HEK293 (cell line): ENCODE measurements around the gene DNAJC22.

ENCODE experiments used
- KLF9 ChIP-seq: fragments of 450-650 bp; formaldehyde crosslinking; IDR thresholded peaks from 2 replicates; pipeline ENCODE4 v1.5.1; 2016; ENCODE audit warnings: missing biosample characterization, missing genetic modification characterization, low read depth
- SCRT2 ChIP-seq: fragments of 450-650 bp; formaldehyde crosslinking; IDR thresholded peaks from 2 replicates; pipeline ENCODE4 v1.5.1; 2016; ENCODE audit warnings: missing biosample characterization, missing genetic modification characterization
- ZBTB48 ChIP-seq: fragments of 450-650 bp; formaldehyde crosslinking; IDR thresholded peaks from 2 replicates; pipeline ENCODE4 v1.5.1; 2016; ENCODE audit warnings: missing biosample characterization, missing genetic modification characterization
- ZFP41 ChIP-seq: fragments of 450-650 bp; formaldehyde crosslinking; IDR thresholded peaks from 2 replicates; pipeline ENCODE4 v1.5.1; 2016; ENCODE audit warnings: missing biosample characterization, missing genetic modification characterization, borderline replicate concordance
- ZNF112 ChIP-seq: fragments of 450-650 bp; formaldehyde crosslinking; IDR thresholded peaks from 2 replicates; pipeline ENCODE4 v1.5.0; 2017; ENCODE audit warnings: missing biosample characterization, missing genetic modification characterization
- ZNF114 ChIP-seq: fragments of 450-650 bp; formaldehyde crosslinking; IDR thresholded peaks from 2 replicates; pipeline ENCODE4 v1.5.0; 2017; ENCODE audit warnings: missing biosample characterization, missing genetic modification characterization
- ZNF132 ChIP-seq: fragments of 450-650 bp; formaldehyde crosslinking; IDR thresholded peaks from 2 replicates; pipeline ENCODE4 v1.5.1; 2017; ENCODE audit warnings: missing biosample characterization, missing genetic modification characterization, borderline replicate concordance
- ZNF138 ChIP-seq: fragments of 450-650 bp; formaldehyde crosslinking; IDR thresholded peaks from 2 replicates; pipeline ENCODE4 v1.5.1; 2016; ENCODE audit warnings: missing biosample characterization, missing genetic modification characterization, borderline replicate concordance
- ZNF157 ChIP-seq: fragments of 450-650 bp; formaldehyde crosslinking; IDR thresholded peaks from 2 replicates; pipeline ENCODE4 v1.5.1; 2016; ENCODE audit warnings: missing biosample characterization, missing genetic modification characterization
- ZNF16 ChIP-seq: fragments of 450-650 bp; formaldehyde crosslinking; IDR thresholded peaks from 2 replicates; pipeline ENCODE4 v1.5.1; 2016; ENCODE audit warnings: low read depth, missing biosample characterization, missing genetic modification characterization
- ZNF174 ChIP-seq: fragments of 450-650 bp; formaldehyde crosslinking; IDR thresholded peaks from 2 replicates; pipeline ENCODE4 v1.5.0; 2017; ENCODE audit warnings: missing biosample characterization, mild to moderate bottlenecking, missing genetic modification characterization
- ZNF175 ChIP-seq: fragments of 450-650 bp; formaldehyde crosslinking; IDR thresholded peaks from 2 replicates; pipeline ENCODE4 v1.5.1; 2016; ENCODE audit warnings: missing biosample characterization, missing genetic modification characterization
- ZNF184 ChIP-seq: fragments of 450-650 bp; IDR thresholded peaks from 2 replicates; pipeline ENCODE4 v1.5.1; 2018; ENCODE audit warnings: missing biosample characterization, mild to moderate bottlenecking, missing genetic modification characterization
- ZNF19 ChIP-seq: fragments of 450-650 bp; formaldehyde crosslinking; IDR thresholded peaks from 2 replicates; pipeline ENCODE4; 2016; ENCODE audit warnings: missing biosample characterization, missing genetic modification characterization, low read depth
- ZNF214 ChIP-seq: fragments of 450-650 bp; formaldehyde crosslinking; IDR thresholded peaks from 2 replicates; pipeline ENCODE4 v1.5.1; 2017; ENCODE audit warnings: missing biosample characterization, mild to moderate bottlenecking, missing genetic modification characterization, borderline replicate concordance
- ZNF23 ChIP-seq: fragments of 450-650 bp; formaldehyde crosslinking; IDR thresholded peaks from 2 replicates; pipeline ENCODE4 v1.5.1; 2016; ENCODE audit warnings: missing biosample characterization, missing genetic modification characterization, borderline replicate concordance
- ZNF266 ChIP-seq: fragments of 450-650 bp; formaldehyde crosslinking; IDR thresholded peaks from 2 replicates; pipeline ENCODE4 v1.5.1; 2016; ENCODE audit warnings: missing biosample characterization, missing genetic modification characterization, low read depth
- ZNF324 ChIP-seq: fragments of 450-650 bp; formaldehyde crosslinking; IDR thresholded peaks from 2 replicates; pipeline ENCODE4 v1.5.1; 2016; ENCODE audit warnings: missing biosample characterization, missing genetic modification characterization
- ZNF335 ChIP-seq: fragments of 450-650 bp; formaldehyde crosslinking; conservative IDR thresholded peaks from 2 replicates; pipeline ENCODE4 v1.5.1; 2016; ENCODE audit warnings: missing biosample characterization, missing genetic modification characterization
- ZNF423 ChIP-seq: fragments of 450-650 bp; formaldehyde crosslinking; IDR thresholded peaks from 2 replicates; pipeline ENCODE4 v1.5.1; 2016; ENCODE audit warnings: missing biosample characterization, missing genetic modification characterization
- ZNF48 ChIP-seq: fragments of 450-650 bp; formaldehyde crosslinking; IDR thresholded peaks from 2 replicates; pipeline ENCODE4 v1.5.1; 2016; ENCODE audit warnings: missing biosample characterization, missing genetic modification characterization
- ZNF521 ChIP-seq: fragments of 450-650 bp; formaldehyde crosslinking; IDR thresholded peaks from 2 replicates; pipeline ENCODE4 v1.5.1; 2017; ENCODE audit warnings: missing biosample characterization, mild to moderate bottlenecking, missing genetic modification characterization
- ZNF585B ChIP-seq: fragments of 450-650 bp; formaldehyde crosslinking; IDR thresholded peaks from 2 replicates; pipeline ENCODE4 v1.5.1; 2016; ENCODE audit warnings: missing biosample characterization, missing genetic modification characterization
- ZNF621 ChIP-seq: fragments of 450-650 bp; formaldehyde crosslinking; IDR thresholded peaks from 2 replicates; pipeline ENCODE4 v1.5.1; 2017; ENCODE audit warnings: missing biosample characterization, missing genetic modification characterization
- ZNF660 ChIP-seq: fragments of 450-650 bp; IDR thresholded peaks from 2 replicates; pipeline ENCODE4 v1.5.1; 2018; ENCODE audit warnings: missing biosample characterization, mild to moderate bottlenecking, missing genetic modification characterization
- ZNF677 ChIP-seq: fragments of 450-650 bp; IDR thresholded peaks from 2 replicates; pipeline ENCODE4 v1.5.0; 2018; ENCODE audit warnings: missing biosample characterization, mild to moderate bottlenecking, missing genetic modification characterization, moderate library complexity
- ZNF707 ChIP-seq: fragments of 450-650 bp; formaldehyde crosslinking; IDR thresholded peaks from 2 replicates; pipeline ENCODE4 v1.5.1; 2016; ENCODE audit warnings: missing biosample characterization, missing genetic modification characterization
- ZNF768 ChIP-seq: fragments of 450-650 bp; formaldehyde crosslinking; IDR thresholded peaks from 2 replicates; pipeline ENCODE4 v1.5.1; 2018; ENCODE audit warnings: missing biosample characterization, mild to moderate bottlenecking, missing genetic modification characterization
- TF ChIP-seq, protein P1 (sequence below): fragments of 450-650 bp; formaldehyde crosslinking; IDR thresholded peaks from 2 replicates; pipeline ENCODE4 v1.5.1; 2017; ENCODE audit warnings: missing biosample characterization, missing genetic modification characterization
- TF ChIP-seq, protein P2 (sequence below): fragments of 450-650 bp; formaldehyde crosslinking; IDR thresholded peaks from 2 replicates; pipeline ENCODE4 v1.5.1; 2016; ENCODE audit warnings: missing biosample characterization, missing genetic modification characterization
- TF ChIP-seq, protein P3 (sequence below): fragments of 450-650 bp; formaldehyde crosslinking; IDR thresholded peaks from 2 replicates; pipeline ENCODE4 v1.5.1; 2016; ENCODE audit warnings: missing biosample characterization, missing genetic modification characterization
- TF ChIP-seq, protein P4 (sequence below): fragments of 450-650 bp; formaldehyde crosslinking; IDR thresholded peaks from 2 replicates; pipeline ENCODE4 v1.5.1; 2016; ENCODE audit warnings: missing biosample characterization, missing genetic modification characterization

The DNAJC22 gene

DNA sequence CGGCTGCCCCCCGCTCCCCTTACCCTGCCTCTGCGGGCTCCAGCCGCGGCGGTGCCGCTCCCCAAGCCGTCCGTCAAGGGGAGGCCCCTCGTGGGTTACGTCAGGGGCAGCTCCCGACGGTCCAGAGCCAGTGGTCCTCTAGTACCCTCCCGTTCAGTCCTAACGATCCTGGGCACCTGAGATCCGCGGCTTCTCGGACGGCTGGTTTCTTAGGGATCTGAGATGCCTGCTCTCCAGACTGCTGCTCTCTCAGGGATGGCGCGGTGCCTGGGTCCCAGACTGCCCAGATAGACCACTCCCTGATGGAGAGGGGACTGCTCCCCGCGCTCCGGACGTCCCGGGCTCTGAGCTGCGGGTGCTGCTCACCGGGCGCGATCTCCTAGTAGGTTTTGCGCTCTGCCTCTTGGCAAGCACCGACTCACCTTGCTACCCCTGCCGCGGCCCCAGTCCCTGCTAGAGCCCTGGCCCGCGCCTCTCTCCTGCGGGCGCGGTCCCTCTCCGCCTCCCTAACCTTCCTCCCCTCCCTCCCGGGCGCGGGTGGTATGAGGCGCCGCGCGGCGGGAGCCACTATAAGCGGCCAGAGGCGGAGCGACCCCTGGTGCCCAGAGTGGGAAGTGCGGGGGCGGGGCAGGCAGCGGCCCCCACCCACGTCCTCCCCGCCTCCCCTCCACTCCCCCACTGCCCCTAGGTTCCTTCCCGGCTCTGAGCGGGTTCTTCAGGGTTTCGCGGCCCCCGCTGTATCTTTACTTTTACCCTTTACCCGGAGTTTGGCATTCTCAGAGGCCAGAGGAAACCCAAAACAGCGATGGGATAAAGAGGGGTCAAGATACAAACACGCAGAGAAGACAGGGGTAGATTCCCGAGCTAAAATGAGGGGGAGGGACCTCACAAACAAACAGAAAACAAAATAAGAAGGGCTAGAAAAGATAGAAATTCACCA is 9.8 kb upstream of the DNAJC22 start, which contains the start of gene C1QL4 (continued):
- TF ChIP-seq, protein P1, sequence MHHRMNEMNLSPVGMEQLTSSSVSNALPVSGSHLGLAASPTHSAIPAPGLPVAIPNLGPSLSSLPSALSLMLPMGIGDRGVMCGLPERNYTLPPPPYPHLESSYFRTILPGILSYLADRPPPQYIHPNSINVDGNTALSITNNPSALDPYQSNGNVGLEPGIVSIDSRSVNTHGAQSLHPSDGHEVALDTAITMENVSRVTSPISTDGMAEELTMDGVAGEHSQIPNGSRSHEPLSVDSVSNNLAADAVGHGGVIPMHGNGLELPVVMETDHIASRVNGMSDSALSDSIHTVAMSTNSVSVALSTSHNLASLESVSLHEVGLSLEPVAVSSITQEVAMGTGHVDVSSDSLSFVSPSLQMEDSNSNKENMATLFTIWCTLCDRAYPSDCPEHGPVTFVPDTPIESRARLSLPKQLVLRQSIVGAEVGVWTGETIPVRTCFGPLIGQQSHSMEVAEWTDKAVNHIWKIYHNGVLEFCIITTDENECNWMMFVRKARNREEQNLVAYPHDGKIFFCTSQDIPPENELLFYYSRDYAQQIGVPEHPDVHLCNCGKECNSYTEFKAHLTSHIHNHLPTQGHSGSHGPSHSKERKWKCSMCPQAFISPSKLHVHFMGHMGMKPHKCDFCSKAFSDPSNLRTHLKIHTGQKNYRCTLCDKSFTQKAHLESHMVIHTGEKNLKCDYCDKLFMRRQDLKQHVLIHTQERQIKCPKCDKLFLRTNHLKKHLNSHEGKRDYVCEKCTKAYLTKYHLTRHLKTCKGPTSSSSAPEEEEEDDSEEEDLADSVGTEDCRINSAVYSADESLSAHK = no peak
- TF ChIP-seq ZNF335 (peak; percentile 97), ZNF266 (tag by site-specific recombination) (no peak), ZNF112 (tag by site-specific recombination) (no peak), ZNF175 (tag by site-specific recombination) (no peak), ZNF157 (tag by site-specific recombination) (no peak), ZNF16 (no peak), ZNF585B (no peak), ZNF677 (no peak), ZNF48 (tag by site-specific recombination) (no peak), KLF9 (tag by site-specific recombination) (peak; percentile 94), ZNF19 (tag by site-specific recombination) (no peak), SCRT2 (tag by site-specific recombination) (no peak), ZNF324 (tag by site-specific recombination) (peak; percentile 63; the same call in 1 of the 2 replicates), ZNF184 (tag by site-specific recombination) (no peak), ZNF114 (tag by site-specific recombination) (no peak), ZFP41 (tag by site-specific recombination) (no peak), ZNF768 (tag by site-specific recombination) (no peak), ZNF23 (no peak), ZNF707 (tag by site-specific recombination) (no peak), ZBTB48 (tag by site-specific recombination) (peak; percentile 96), ZNF621 (no peak), ZNF214 (tag by site-specific recombination) (no peak), ZNF660 (tag by site-specific recombination) (peak; percentile 58; the same call in 1 of the 2 replicates), ZNF138 (tag by site-specific recombination) (no peak), ZNF174 (tag by site-specific recombination) (no peak), ZNF521 (tag by site-specific recombination) (no peak), ZNF423 (tag by site-specific recombination) (no peak), ZNF132 (no peak)
- TF ChIP-seq, protein P2, sequence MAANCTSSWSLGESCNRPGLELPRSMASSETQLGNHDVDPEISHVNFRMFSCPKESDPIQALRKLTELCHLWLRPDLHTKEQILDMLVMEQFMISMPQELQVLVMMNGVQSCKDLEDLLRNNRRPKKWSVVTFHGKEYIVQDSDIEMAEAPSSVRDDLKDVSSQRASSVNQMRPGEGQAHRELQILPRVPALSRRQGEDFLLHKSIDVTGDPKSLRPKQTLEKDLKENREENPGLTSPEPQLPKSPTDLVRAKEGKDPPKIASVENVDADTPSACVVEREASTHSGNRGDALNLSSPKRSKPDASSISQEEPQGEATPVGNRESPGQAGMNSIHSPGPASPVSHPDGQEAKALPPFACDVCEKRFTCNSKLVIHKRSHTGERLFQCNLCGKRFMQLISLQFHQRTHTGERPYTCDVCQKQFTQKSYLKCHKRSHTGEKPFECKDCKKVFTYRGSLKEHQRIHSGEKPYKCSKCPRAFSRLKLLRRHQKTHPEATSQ (tag by site-specific recombination) = no peak
- TF ChIP-seq, protein P3, sequence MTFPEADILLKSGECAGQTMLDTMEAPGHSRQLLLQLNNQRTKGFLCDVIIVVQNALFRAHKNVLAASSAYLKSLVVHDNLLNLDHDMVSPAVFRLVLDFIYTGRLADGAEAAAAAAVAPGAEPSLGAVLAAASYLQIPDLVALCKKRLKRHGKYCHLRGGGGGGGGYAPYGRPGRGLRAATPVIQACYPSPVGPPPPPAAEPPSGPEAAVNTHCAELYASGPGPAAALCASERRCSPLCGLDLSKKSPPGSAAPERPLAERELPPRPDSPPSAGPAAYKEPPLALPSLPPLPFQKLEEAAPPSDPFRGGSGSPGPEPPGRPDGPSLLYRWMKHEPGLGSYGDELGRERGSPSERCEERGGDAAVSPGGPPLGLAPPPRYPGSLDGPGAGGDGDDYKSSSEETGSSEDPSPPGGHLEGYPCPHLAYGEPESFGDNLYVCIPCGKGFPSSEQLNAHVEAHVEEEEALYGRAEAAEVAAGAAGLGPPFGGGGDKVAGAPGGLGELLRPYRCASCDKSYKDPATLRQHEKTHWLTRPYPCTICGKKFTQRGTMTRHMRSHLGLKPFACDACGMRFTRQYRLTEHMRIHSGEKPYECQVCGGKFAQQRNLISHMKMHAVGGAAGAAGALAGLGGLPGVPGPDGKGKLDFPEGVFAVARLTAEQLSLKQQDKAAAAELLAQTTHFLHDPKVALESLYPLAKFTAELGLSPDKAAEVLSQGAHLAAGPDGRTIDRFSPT = no peak
- TF ChIP-seq, protein P4, sequence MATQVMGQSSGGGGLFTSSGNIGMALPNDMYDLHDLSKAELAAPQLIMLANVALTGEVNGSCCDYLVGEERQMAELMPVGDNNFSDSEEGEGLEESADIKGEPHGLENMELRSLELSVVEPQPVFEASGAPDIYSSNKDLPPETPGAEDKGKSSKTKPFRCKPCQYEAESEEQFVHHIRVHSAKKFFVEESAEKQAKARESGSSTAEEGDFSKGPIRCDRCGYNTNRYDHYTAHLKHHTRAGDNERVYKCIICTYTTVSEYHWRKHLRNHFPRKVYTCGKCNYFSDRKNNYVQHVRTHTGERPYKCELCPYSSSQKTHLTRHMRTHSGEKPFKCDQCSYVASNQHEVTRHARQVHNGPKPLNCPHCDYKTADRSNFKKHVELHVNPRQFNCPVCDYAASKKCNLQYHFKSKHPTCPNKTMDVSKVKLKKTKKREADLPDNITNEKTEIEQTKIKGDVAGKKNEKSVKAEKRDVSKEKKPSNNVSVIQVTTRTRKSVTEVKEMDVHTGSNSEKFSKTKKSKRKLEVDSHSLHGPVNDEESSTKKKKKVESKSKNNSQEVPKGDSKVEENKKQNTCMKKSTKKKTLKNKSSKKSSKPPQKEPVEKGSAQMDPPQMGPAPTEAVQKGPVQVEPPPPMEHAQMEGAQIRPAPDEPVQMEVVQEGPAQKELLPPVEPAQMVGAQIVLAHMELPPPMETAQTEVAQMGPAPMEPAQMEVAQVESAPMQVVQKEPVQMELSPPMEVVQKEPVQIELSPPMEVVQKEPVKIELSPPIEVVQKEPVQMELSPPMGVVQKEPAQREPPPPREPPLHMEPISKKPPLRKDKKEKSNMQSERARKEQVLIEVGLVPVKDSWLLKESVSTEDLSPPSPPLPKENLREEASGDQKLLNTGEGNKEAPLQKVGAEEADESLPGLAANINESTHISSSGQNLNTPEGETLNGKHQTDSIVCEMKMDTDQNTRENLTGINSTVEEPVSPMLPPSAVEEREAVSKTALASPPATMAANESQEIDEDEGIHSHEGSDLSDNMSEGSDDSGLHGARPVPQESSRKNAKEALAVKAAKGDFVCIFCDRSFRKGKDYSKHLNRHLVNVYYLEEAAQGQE (tag by site-specific recombination) = no peak
